ENCODE results near the gene EIF5.
A peak's percentile ranks its signal among the peaks of the same experiment; 100 is the strongest.

The EIF5 gene

GRCh38 chr14:103340480-103341212 is 6.6 kb downstream of the EIF5 start:
- H3K4me2 ChIP-seq (ENCODE audit: low read depth, low read length, poor library complexity, severe bottlenecking), result peak overlapping the region; percentile 99
- peaks cover 75% of the 10 kb centered on the region for H4K20me1 ChIP-seq (ENCODE audit: insufficient read depth, low read length, poor library complexity, severe bottlenecking)
- H3K79me2 ChIP-seq (ENCODE audit: insufficient read depth, low read length), result peaks cover 58% of the 10 kb centered on the region
- TF ChIP-seq EZH2phosphoT487 (IDR thresholded peaks at IDR 0.05; ENCODE audit: borderline replicate concordance), result no peak
- H3F3A ChIP-seq (ENCODE audit: low read depth), result peaks cover 7% of the 10 kb centered on the region; the same call in 1 of the 2 replicates
- no peaks in the 10 kb centered on the region for H3K27me3 ChIP-seq (ENCODE audit: insufficient read depth, low read length, poor library complexity, severe bottlenecking)
- H3K9me3 ChIP-seq (ENCODE audit: insufficient read depth, low read depth, low read length), result no peaks in the 10 kb centered on the region
- peaks cover 95% of the 10 kb centered on the region for H3K36me3 ChIP-seq (ENCODE audit: insufficient read depth, low read length)
- H3K9ac ChIP-seq (ENCODE audit: low read depth, low read length, poor library complexity, severe bottlenecking), result no peak overlapping the region
- no peak overlapping the region for H3K4me3 ChIP-seq (ENCODE audit: low read length, poor library complexity, severe bottlenecking)
- H3K4me1 ChIP-seq (ENCODE audit: insufficient read depth, low read length, poor library complexity, severe bottlenecking), result peaks cover 50% of the 10 kb centered on the region
- no peak overlapping the region for H2AFZ ChIP-seq (ENCODE audit: low read length)
- no peaks in the 10 kb centered on the region for H3K9me2 ChIP-seq (replicated peaks; ENCODE audit: low read depth, low read length)

GRCh38 chr14:103341250-103342129 is 7.5 kb downstream of the EIF5 start:
- Histone ChIP-seq H3K4me1 (ENCODE audit: insufficient read depth, low read length, poor library complexity, severe bottlenecking) (peaks cover 42% of the 10 kb centered on the region), H3K4me2 (ENCODE audit: low read depth, low read length, poor library complexity, severe bottlenecking) (peak overlapping the region; percentile 99), H3K4me3 (ENCODE audit: low read length, poor library complexity, severe bottlenecking) (no peak overlapping the region), H3K9me3 (ENCODE audit: insufficient read depth, low read depth, low read length) (no peaks in the 10 kb centered on the region), H3K79me2 (ENCODE audit: insufficient read depth, low read length) (peaks cover 49% of the 10 kb centered on the region), H3K9ac (ENCODE audit: low read depth, low read length, poor library complexity, severe bottlenecking) (no peak overlapping the region), H2AFZ (ENCODE audit: low read length) (no peak overlapping the region), H3K27me3 (ENCODE audit: insufficient read depth, low read length, poor library complexity, severe bottlenecking) (no peaks in the 10 kb centered on the region), H3K36me3 (ENCODE audit: insufficient read depth, low read length) (peaks cover 87% of the 10 kb centered on the region), H3F3A (ENCODE audit: low read depth) (peaks cover 11% of the 10 kb centered on the region; the same call in 1 of the 2 replicates), H4K20me1 (ENCODE audit: insufficient read depth, low read length, poor library complexity, severe bottlenecking) (peaks cover 66% of the 10 kb centered on the region), H3K9me2 (replicated peaks; ENCODE audit: low read depth, low read length) (no peaks in the 10 kb centered on the region)
- TF ChIP-seq CTCF (conservative IDR thresholded peaks at IDR 0.05; ENCODE audit: low read length) (no peak), EZH2phosphoT487 (IDR thresholded peaks at IDR 0.05; ENCODE audit: borderline replicate concordance) (no peak)

- peaks cover 26% of the 10 kb centered on the region for H3K4me1 ChIP-seq (ENCODE audit: insufficient read depth, low read length, poor library complexity, severe bottlenecking)
- H4K20me1 ChIP-seq (ENCODE audit: insufficient read depth, low read length, poor library complexity, severe bottlenecking), result peaks cover 48% of the 10 kb centered on the region
- H3K79me2 ChIP-seq (ENCODE audit: insufficient read depth, low read length), result peaks cover 31% of the 10 kb centered on the region
- H3K9ac ChIP-seq (ENCODE audit: low read depth, low read length, poor library complexity, severe bottlenecking), result no peak overlapping the region
- H3K36me3 ChIP-seq (ENCODE audit: insufficient read depth, low read length), result peaks cover 68% of the 10 kb centered on the region
- no peaks in the 10 kb centered on the region for H3K9me3 ChIP-seq (ENCODE audit: insufficient read depth, low read depth, low read length)
- TF ChIP-seq CTCF (conservative IDR thresholded peaks at IDR 0.05; ENCODE audit: low read length), result no peak
- TF ChIP-seq EZH2phosphoT487 (IDR thresholded peaks at IDR 0.05; ENCODE audit: borderline replicate concordance), result no peak
- no peaks in the 10 kb centered on the region for H3K27me3 ChIP-seq (ENCODE audit: insufficient read depth, low read length, poor library complexity, severe bottlenecking)
- no peak overlapping the region for H3K4me2 ChIP-seq (ENCODE audit: low read depth, low read length, poor library complexity, severe bottlenecking)
- H3F3A ChIP-seq (ENCODE audit: low read depth), result peaks cover 11% of the 10 kb centered on the region; the same call in 1 of the 2 replicates
- H2AFZ ChIP-seq (ENCODE audit: low read length), result no peak overlapping the region
- H3K9me2 ChIP-seq (replicated peaks; ENCODE audit: low read depth, low read length), result no peaks in the 10 kb centered on the region
- no peak overlapping the region for H3K4me3 ChIP-seq (ENCODE audit: low read length, poor library complexity, severe bottlenecking)
Observed at GRCh38 chr14:103343164-103343879, 9.3 kb downstream of the EIF5 start.
